Measurements from ENCODE around the gene MYL2. TPM values are rescaled to one million over a fixed set of nuclear protein-coding genes. Genes with fewer than 3 reads are reported as not detected.

MYL2 gene
- total RNA-seq, 1 donor, result not detected

GRCh38 chr12:110922652-110923051 lies 2.3 kb upstream of the MYL2 start:
- no peak for TF ChIP-seq CTCF (IDR thresholded peaks at IDR 0.05; ENCODE audit: insufficient read depth, low read length)
- no peak for DNase-seq (ENCODE audit: low read depth)
- no peak overlapping the region for H3K4me3 ChIP-seq (ENCODE audit: low read depth, low read length)

GRCh38 chr12:110921262-110921661 lies 883 bp upstream of the MYL2 start:
- DNase-seq (ENCODE audit: low read depth), result peak; percentile 37
- H3K4me3 ChIP-seq (ENCODE audit: low read depth, low read length), result no peak overlapping the region
- TF ChIP-seq CTCF (IDR thresholded peaks at IDR 0.05; ENCODE audit: insufficient read depth, low read length), result no peak

- H3K4me3 ChIP-seq (ENCODE audit: low read depth, low read length), result no peak overlapping the region
- no peak for DNase-seq (ENCODE audit: low read depth)
- no peak for TF ChIP-seq CTCF (IDR thresholded peaks at IDR 0.05; ENCODE audit: insufficient read depth, low read length)
These were observed 659 bp downstream of the MYL2 start for GRCh38 chr12:110919720-110920119.

GRCh38 chr12:110917961-110918360 lies 2.4 kb downstream of the MYL2 start:
- no peak for DNase-seq (ENCODE audit: low read depth)
- no peak for TF ChIP-seq CTCF (IDR thresholded peaks at IDR 0.05; ENCODE audit: insufficient read depth, low read length)
- H3K4me3 ChIP-seq (ENCODE audit: low read depth, low read length), result no peak overlapping the region

GRCh38 chr12:110917467-110917866 lies 2.9 kb downstream of the MYL2 start:
- DNase-seq (ENCODE audit: low read depth), result peak; percentile 80
- TF ChIP-seq CTCF (IDR thresholded peaks at IDR 0.05; ENCODE audit: insufficient read depth, low read length), result no peak
- H3K4me3 ChIP-seq (ENCODE audit: low read depth, low read length), result no peak overlapping the region

GRCh38 chr12:110916295-110916875 lies 4.0 kb downstream of the MYL2 start:
- DNase-seq (ENCODE audit: low read depth), result peak; percentile 57
- TF ChIP-seq CTCF (IDR thresholded peaks at IDR 0.05; ENCODE audit: insufficient read depth, low read length), result no peak
- no peak overlapping the region for H3K4me3 ChIP-seq (ENCODE audit: low read depth, low read length)

All from fibroblast of the aortic adventitia (primary cell).